K562 (cell line): ENCODE measurements around the gene SLC9A1. TPM values are rescaled to one million over a fixed set of nuclear protein-coding genes. Genes with fewer than 3 reads are reported as not detected.

ENCODE experiments used
- ATAC-seq: fragments of 200-7000 bp; cut with Tn5 transposase; 3 replicates; pipeline ENCODE4 v1.9.1; 2020; ENCODE audit warnings: moderate library complexity
- BruUV-seq: library from RNA; stranded (reverse); fragments of 400-500 nt; replicated peaks from 2 replicates; lab custom pipeline; 2021; lab: Mats Ljungman, UMichigan
- CTCF ChIA-PET: fragments of 300-600 bp; formaldehyde crosslinking; extraction: SDS; loops from one replicate; lab custom pipeline; 2021; ENCODE audit warnings: low intra/inter-chr PET ratio; lab: Yijun Ruan, JAX
- POLR2A ChIA-PET: fragments of 300-600, 350-650 bp; sonication (Branson Sonifier 250); formaldehyde crosslinking; extraction: SDS; loops from one replicate; lab custom pipeline; 2021; ENCODE audit warnings: antibody characterized with exemption, inconsistent platforms; lab: Yijun Ruan, JAX
- DNase-seq, 4 experiments: peaks; one replicate each; pipeline versions ENCODE4 v3.0.0 to v3.0.0-alpha.2; 2011 to 2018; ENCODE audit warnings: low spot score in 3 of 4, mixed read lengths in 3 of 4; ENCODE audit errors: extremely low read depth in 1 of 4
- FAIRE-seq: peaks from 2 replicates; lab custom pipeline; 2011; peaks lifted over from hg19 to GRCh38; lab: Jason Lieb, UNC
- H2AFZ ChIP-seq: 2 replicates; pipeline ENCODE4 v1.6.0; 2011; ENCODE audit warnings: low read depth, low read length, control low read depth, inconsistent platforms
- H3K27ac ChIP-seq: fragments of 200-600 bp; 3 replicates; pipeline ENCODE4 v1.8.0; 2011; ENCODE audit warnings: low read depth, mild to moderate bottlenecking, control low read depth, inconsistent platforms, low read length, moderate library complexity, mixed read lengths; ENCODE audit errors: extremely low read depth
- H3K27me3 ChIP-seq, 2 experiments: fragments of 300-600 bp in 1 of 2; 2 replicates in 1 of 2; 3 replicates in 1 of 2; pipeline versions ENCODE4 v1.6.0 to v1.8.0; 2011; ENCODE audit warnings: inconsistent platforms in 2 of 2, low read length in 2 of 2, mild to moderate bottlenecking in 1 of 2, mixed read lengths in 1 of 2, moderate library complexity in 1 of 2; ENCODE audit not compliant: control insufficient read depth in 2 of 2, insufficient read depth in 2 of 2
- H3K36me3 ChIP-seq: fragments of 300-600 bp; 3 replicates; pipeline ENCODE4 v1.8.0; 2011; ENCODE audit warnings: mild to moderate bottlenecking, low read length, inconsistent platforms; ENCODE audit not compliant: control insufficient read depth, insufficient read depth
- H3K4me1 ChIP-seq, 2 experiments: fragments of 200-600 bp in 1 of 2; replicated peaks in 1 of 2; 2 replicates in 1 of 2; 3 replicates in 1 of 2; pipeline versions ENCODE4 v1.5.1 to v1.8.0; 2011; ENCODE audit warnings: inconsistent platforms in 2 of 2, low read length in 2 of 2, mild to moderate bottlenecking in 1 of 2, mixed read lengths in 1 of 2, moderate library complexity in 1 of 2; ENCODE audit not compliant: control insufficient read depth in 2 of 2, insufficient read depth in 2 of 2
- H3K4me2 ChIP-seq: 2 replicates; pipeline ENCODE4 v1.6.1; 2011; ENCODE audit warnings: low read length, control low read depth, inconsistent platforms, mixed read lengths; ENCODE audit not compliant: insufficient read depth
- H3K4me3 ChIP-seq: fragments of 200-600 bp; sonication (generic), shearing (Covaris generic); 2 replicates; pipeline ENCODE4 v1.5.1; 2016; ENCODE audit warnings: control low read depth, inconsistent platforms
- H3K79me2 ChIP-seq: fragments of 200-600 bp; 3 replicates; pipeline ENCODE4 v1.8.0; 2011; ENCODE audit warnings: low read length, inconsistent platforms; ENCODE audit not compliant: control insufficient read depth, insufficient read depth
- H3K9ac ChIP-seq, 2 experiments: 2 replicates each; pipeline versions ENCODE4 v1.6.0 to v1.6.1; 2011; ENCODE audit warnings: low read depth in 2 of 2, low read length in 2 of 2, control low read depth in 1 of 2, inconsistent platforms in 1 of 2, mild to moderate bottlenecking in 1 of 2, mixed read lengths in 1 of 2; ENCODE audit not compliant: insufficient read depth in 1 of 2
- H3K9me1 ChIP-seq: one replicate; pipeline ENCODE4 v1.6.0; 2011; ENCODE audit warnings: inconsistent platforms, mild to moderate bottlenecking, low read length, moderate library complexity; ENCODE audit not compliant: control insufficient read depth, insufficient read depth
- H3K9me3 ChIP-seq: replicated peaks from 2 replicates; pipeline ENCODE4 v1.5.1; 2011; ENCODE audit warnings: low read depth, low read length, inconsistent platforms; ENCODE audit not compliant: control insufficient read depth, insufficient read depth
- H4K20me1 ChIP-seq: replicated peaks from 2 replicates; pipeline ENCODE4 v1.6.1; 2011; ENCODE audit warnings: low read length, inconsistent platforms, mixed read lengths; ENCODE audit not compliant: control insufficient read depth, insufficient read depth
- CCNT2 ChIP-seq: IDR thresholded peaks from 2 replicates; pipeline ENCODE4 v1.6.1; 2011; ENCODE audit warnings: borderline replicate concordance, low read depth, mild to moderate bottlenecking, moderate library complexity, mixed read lengths, low read length; ENCODE audit not compliant: insufficient read length; ENCODE audit errors: extremely low read depth
- CREBBP ChIP-seq: IDR thresholded peaks from one replicate; pipeline ENCODE4 v1.6.1; 2012; ENCODE audit warnings: low read depth, mild to moderate bottlenecking, control low read depth, inconsistent platforms, low read length
- E2F1 ChIP-seq: sonication (generic); formaldehyde crosslinking; IDR thresholded peaks from 2 replicates; pipeline ENCODE4 v1.8.1; 2023; ENCODE audit warnings: mild to moderate bottlenecking, missing genetic modification reagents, moderate library complexity
- GABPB2 ChIP-seq: fragments of 250-450 bp; sonication (Bioruptor Pico); conservative IDR thresholded peaks from 2 replicates; pipeline ENCODE4 v1.5.1; 2021; ENCODE audit warnings: mild to moderate bottlenecking
- KAT2B ChIP-seq: IDR thresholded peaks from one replicate; pipeline ENCODE4 v1.6.1; 2012; ENCODE audit warnings: low read depth, mild to moderate bottlenecking, control low read depth, inconsistent platforms, low read length, moderate library complexity
- KDM2B ChIP-seq: fragments of 250-450 bp; sonication (Bioruptor Pico); IDR thresholded peaks from 2 replicates; pipeline ENCODE4 v1.8.0; 2021; ENCODE audit warnings: mild to moderate bottlenecking, moderate library complexity
- MAFF ChIP-seq: IDR thresholded peaks from 2 replicates; pipeline ENCODE4 v1.6.1; 2012; ENCODE audit warnings: low read length, improper control_type of control experiment
- NCOA6 ChIP-seq: fragments of 450-650 bp; IDR thresholded peaks from 2 replicates; pipeline ENCODE4 v1.6.1; 2017; ENCODE audit warnings: mild to moderate bottlenecking
- NELFE ChIP-seq: IDR thresholded peaks from 2 replicates; pipeline ENCODE4 v1.6.1; 2011; ENCODE audit warnings: mild to moderate bottlenecking; ENCODE audit not compliant: insufficient read depth, insufficient read length
- PRDM10 ChIP-seq: fragments of 450-650 bp; IDR thresholded peaks from 2 replicates; pipeline ENCODE4 v1.6.1; 2018; ENCODE audit not compliant: partially characterized antibody
- SETDB1 ChIP-seq: IDR thresholded peaks from one replicate; pipeline ENCODE4 v1.6.1; 2012; ENCODE audit warnings: low read length, control low read depth, inconsistent platforms
- SMARCC2 ChIP-seq: fragments of 450-650 bp; IDR thresholded peaks from 2 replicates; pipeline ENCODE4 v1.6.1; 2017; ENCODE audit warnings: antibody characterized with exemption, moderate library complexity, mild to moderate bottlenecking, low read depth
- TCF7L2 ChIP-seq: fragments of 150-350 bp; IDR thresholded peaks from 2 replicates; pipeline ENCODE4 v1.6.1; 2016; ENCODE audit warnings: low read depth, mild to moderate bottlenecking, low read length, moderate library complexity
- U2AF2 ChIP-seq: fragments of 200-400 bp; formaldehyde crosslinking; optimal IDR thresholded peaks from 2 replicates; pipeline ENCODE3; 2017; ENCODE audit warnings: low read depth, mild to moderate bottlenecking, low read length
- ZNF217 ChIP-seq: sonication (generic); formaldehyde crosslinking; IDR thresholded peaks from 2 replicates; pipeline ENCODE4 v1.8.0; 2022; ENCODE audit warnings: mild to moderate bottlenecking, missing genetic modification reagents
- WGBS: fragments of 100-300 bp; shearing (Covaris generic); methylation state at CpG from one replicate; pipeline ENCODE4 v1.1.6; 2016; ENCODE audit warnings: low coverage, mixed read lengths; ENCODE audit not compliant: insufficient coverage; ENCODE audit errors: missing lambda C conversion rate; 5-methylcytosine and 5-hydroxymethylcytosine counted together
- in situ Hi-C: fragments of 300-500 bp; cut with MboI; formaldehyde crosslinking; loops from 4 replicates; pipeline ENCODE4 v1.15.0; 2018; ENCODE audit warnings: inconsistent platforms, mixed read lengths
- intact Hi-C: fragments of 100-400 bp; cut with micrococcal nuclease; formaldehyde crosslinking; loops from 2 replicates; pipeline ENCODE4 v1.14.2; 2022
- polyA plus RNA-seq, 8 experiments: library from polyadenylated mRNA; depleted of rRNA in 4 of 8; stranded (reverse) in 5 of 8; unstranded in 3 of 8; fragments of >200 nt; fragmentation: Nextera tagmentation in 2 of 8; fragmentation: Illumina TruSeq in 1 of 8; extraction: Ambion mirVana in 2 of 8; extraction: Trizol in 1 of 8; gene quantifications; 2 replicates each; pipeline versions ENCODE4 v1.2.1 to v1.2.3, GENCODE V29; 2011 to 2014; ENCODE audit warnings: inconsistent platforms in 1 of 8, missing spikeins in 1 of 8
- total RNA-seq, 7 experiments: library from RNA; depleted of rRNA in 6 of 7; stranded (reverse); fragments of >200 nt in 6 of 7; fragmentation: Illumina TruSeq in 2 of 7; extraction: Trizol in 2 of 7; gene quantifications; 2 replicates each; pipeline versions ENCODE4 v1.2.1 to v1.2.3, GENCODE V29; 2011 to 2021; ENCODE audit warnings: low replicate concordance in 1 of 7
- TF ChIP-seq, protein P1 (sequence below): fragments of 450-650 bp; conservative IDR thresholded peaks from 2 replicates; pipeline ENCODE4 v1.6.1; 2016; ENCODE audit warnings: missing genetic modification characterization, low read depth, mild to moderate bottlenecking, control low read depth, missing compliant biosample characterization

The SLC9A1 gene
- total and polyA plus RNA-seq, 9 of the 15 experiments (the other 6 are each of a cell fraction or from before 2014, with no cell fraction given): 0.59 to 14.4 (median 2.0) TPM

DNA sequence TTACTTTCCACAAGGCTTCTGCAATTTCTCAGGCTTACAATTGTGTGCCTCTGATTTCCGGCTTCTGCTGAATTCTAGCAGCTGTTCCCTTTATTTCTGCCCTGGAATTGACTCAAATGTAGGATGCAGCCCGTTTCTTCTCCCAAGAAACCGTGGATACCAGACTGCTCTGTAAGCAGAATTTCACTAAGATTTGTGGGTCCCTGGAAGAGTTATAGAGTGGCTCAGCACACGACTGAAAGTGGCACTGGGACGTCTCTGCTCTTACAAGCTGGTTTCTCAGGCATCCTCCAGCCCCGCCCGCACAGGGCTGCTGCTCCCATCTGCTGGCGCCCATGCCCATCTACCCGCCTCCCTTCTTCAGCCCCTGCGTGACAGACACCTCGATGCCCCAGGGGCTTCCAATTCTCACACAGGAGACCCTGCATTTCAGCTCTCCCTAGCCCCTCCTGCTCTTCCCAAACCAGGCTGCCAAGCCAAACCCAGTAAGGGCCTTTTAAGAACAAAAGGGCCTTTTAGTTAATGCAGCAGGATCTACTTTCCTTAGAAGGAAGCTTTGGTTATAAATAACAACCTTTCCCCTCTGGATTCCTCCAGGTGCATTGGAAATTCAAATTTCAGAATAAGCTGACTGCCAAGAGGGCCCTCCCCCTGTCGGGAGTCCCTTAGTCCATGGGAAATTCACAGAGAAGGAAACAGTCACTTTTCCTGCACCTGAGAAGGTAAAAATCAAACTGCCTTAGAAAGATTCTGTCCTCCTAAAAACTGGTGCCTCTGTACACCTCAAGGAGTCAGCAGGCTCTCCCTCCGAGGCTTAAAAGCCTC, 96.9 kb downstream of the SLC9A1 start:
- in situ Hi-C loops (no loop called here), intact Hi-C loops (no loop called here)
- Histone ChIP-seq H4K20me1 (no peaks in the 10 kb centered on the region), H3K27ac (no peak overlapping the region), H3K9me3 (no peaks in the 10 kb centered on the region), H3K9ac (peak overlapping the region in 1 of 2 experiments; percentile 31; a peak in 1 of 4 replicates), H3K9me1 (no peaks in the 10 kb centered on the region), H3K79me2 (no peaks in the 10 kb centered on the region), H2AFZ (no peak overlapping the region), H3K4me2 (no peak overlapping the region), H3K4me1 (peaks cover 5 to 10% of the 10 kb centered on the region in 2 experiments; a peak in 3 of 5 replicates), H3K27me3 (no peaks in the 10 kb centered on the region), H3K36me3 (no peaks in the 10 kb centered on the region), H3K4me3 (no peak overlapping the region)
- ChIA-PET CTCF (interaction anchor here (0.6 kb wide), 1 partner anchor 35 kb away, joined by 8 read pairs; no protein-coding TSS in a partner anchor), POLR2A (interaction anchor here (0.7 to 2.9 kb wide), 4 partner anchors 9 to 39 kb away, joined by 3 to 10 read pairs (median 3); no protein-coding TSS in a partner anchor)
- DNase-seq (no peak), ATAC-seq (no peak), FAIRE-seq (no peak)
- no TSS peak for BruUV-seq
- 38% methylated on average over 13 of the region's 13 CpGs for WGBS
- TF ChIP-seq SMARCC2: no peak
- no peak for TF ChIP-seq E2F1
- TF ChIP-seq GABPB2 (CRISPR knock-in tag): no peak
- TF ChIP-seq TCF7L2: no peak
- no peak for TF ChIP-seq U2AF2
- no peak for TF ChIP-seq ZNF217 (CRISPR knock-in tag)
- TF ChIP-seq KDM2B (CRISPR knock-in tag): no peak
- TF ChIP-seq, protein P1, sequence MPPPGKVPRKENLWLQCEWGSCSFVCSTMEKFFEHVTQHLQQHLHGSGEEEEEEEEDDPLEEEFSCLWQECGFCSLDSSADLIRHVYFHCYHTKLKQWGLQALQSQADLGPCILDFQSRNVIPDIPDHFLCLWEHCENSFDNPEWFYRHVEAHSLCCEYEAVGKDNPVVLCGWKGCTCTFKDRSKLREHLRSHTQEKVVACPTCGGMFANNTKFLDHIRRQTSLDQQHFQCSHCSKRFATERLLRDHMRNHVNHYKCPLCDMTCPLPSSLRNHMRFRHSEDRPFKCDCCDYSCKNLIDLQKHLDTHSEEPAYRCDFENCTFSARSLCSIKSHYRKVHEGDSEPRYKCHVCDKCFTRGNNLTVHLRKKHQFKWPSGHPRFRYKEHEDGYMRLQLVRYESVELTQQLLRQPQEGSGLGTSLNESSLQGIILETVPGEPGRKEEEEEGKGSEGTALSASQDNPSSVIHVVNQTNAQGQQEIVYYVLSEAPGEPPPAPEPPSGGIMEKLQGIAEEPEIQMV (tag): no peak
- TF ChIP-seq CREBBP: no peak
- no peak for TF ChIP-seq SETDB1
- no peak for TF ChIP-seq NCOA6
- TF ChIP-seq MAFF: no peak
- TF ChIP-seq PRDM10: no peak
- TF ChIP-seq CCNT2: no peak
- no peak for TF ChIP-seq NELFE
- no peak for TF ChIP-seq KAT2B
